ENCODE data around the gene PRPSAP2.

DNA sequence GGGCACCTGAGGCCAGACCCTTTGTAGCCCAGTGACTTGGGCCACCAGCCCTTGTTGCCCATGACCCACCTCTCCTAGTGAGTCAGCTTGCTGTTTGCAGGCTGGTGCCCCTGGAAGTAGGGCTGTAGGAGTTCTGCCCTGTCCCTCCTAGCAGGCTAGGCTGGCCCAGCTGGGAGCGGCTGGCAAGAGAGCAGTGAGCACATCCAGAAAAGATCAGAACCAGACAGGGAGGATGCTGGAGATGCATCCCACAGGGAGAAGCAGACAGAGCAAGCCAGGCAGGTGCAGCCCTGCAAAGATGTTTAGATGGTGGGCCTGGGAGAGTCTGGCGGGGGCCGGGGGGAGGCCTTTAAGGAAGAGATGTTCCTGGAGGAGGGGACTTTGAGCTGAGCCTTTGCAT is 96.4 kb downstream of the PRPSAP2 start:
- TF ChIP-seq, protein P1, sequence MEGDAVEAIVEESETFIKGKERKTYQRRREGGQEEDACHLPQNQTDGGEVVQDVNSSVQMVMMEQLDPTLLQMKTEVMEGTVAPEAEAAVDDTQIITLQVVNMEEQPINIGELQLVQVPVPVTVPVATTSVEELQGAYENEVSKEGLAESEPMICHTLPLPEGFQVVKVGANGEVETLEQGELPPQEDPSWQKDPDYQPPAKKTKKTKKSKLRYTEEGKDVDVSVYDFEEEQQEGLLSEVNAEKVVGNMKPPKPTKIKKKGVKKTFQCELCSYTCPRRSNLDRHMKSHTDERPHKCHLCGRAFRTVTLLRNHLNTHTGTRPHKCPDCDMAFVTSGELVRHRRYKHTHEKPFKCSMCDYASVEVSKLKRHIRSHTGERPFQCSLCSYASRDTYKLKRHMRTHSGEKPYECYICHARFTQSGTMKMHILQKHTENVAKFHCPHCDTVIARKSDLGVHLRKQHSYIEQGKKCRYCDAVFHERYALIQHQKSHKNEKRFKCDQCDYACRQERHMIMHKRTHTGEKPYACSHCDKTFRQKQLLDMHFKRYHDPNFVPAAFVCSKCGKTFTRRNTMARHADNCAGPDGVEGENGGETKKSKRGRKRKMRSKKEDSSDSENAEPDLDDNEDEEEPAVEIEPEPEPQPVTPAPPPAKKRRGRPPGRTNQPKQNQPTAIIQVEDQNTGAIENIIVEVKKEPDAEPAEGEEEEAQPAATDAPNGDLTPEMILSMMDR (IDR thresholded peaks at IDR 0.05; ENCODE audit: extremely low read depth in 1 of 2, insufficient read depth in 1 of 2, low read depth in 1 of 2, low read length in 2 of 2) = no peak
- TF ChIP-seq POLR2A (IDR thresholded peaks at IDR 0.05; ENCODE audit: low read depth, low read length) = no peak
- TF ChIP-seq FOS (IDR thresholded peaks at IDR 0.05; ENCODE audit: borderline replicate concordance, insufficient read depth, low read length) = no peak
- TF ChIP-seq POLR2AphosphoS5 (IDR thresholded peaks at IDR 0.05; ENCODE audit: insufficient read depth, low read depth, low read length) = no peak
